ENCODE measurements around the gene PRKAG1.

PRKAG1 gene

DNA sequence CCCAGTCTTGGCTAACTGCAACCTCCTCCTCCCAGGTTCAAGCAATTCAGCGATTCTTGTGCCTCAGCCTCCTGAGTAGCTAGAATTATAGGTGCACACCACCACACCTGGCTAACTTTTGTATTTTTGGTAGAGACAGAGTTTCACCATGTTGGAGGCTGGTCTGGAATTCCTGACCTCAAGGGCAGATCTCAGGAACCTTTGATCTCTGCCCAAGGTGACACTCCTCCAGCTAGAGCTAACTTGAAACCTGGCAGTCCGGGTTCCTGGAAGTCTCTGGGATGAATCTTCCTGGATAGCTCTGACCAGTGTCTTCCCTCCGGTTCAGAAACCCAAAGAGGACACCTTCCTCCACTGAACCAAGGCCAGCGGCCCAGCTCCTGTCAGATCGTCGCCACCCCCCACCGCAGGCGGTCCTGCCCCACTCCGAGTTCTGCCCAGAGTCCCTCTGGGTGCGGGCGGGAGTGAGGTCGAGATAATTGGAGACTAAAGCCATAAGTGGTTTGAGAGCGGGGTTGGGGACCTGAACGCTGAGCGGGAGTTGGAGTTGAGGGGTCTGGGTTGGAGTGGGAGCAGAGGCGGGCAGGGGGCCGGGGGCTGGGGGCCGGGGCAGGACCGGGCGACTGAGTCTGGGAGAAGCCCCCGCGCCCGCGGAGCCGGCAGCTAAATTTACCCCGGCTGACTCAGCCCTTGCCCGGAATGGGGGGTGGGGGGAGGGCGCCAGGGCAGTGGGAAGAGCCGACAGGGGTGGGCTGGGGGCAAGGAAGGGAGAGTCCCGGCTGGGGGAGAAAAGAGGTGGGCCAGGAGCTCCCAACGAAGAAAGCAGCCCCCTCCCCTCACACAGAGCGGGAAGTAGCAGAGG lies 24.1 kb downstream of the PRKAG1 start:
- H4K20me1 ChIP-seq (ENCODE audit: insufficient read depth, low read length), result peaks cover 4% of the 10 kb centered on the region
- no peaks in the 10 kb centered on the region for H3K36me3 ChIP-seq (ENCODE audit: insufficient read depth, low read length)
- no peak overlapping the region for H3K4me2 ChIP-seq (ENCODE audit: insufficient read depth, low read length)
- ATAC-seq (ENCODE audit: insufficient read depth, low read depth), result no peak
- peaks cover 28% of the 10 kb centered on the region for H3K4me1 ChIP-seq (ENCODE audit: insufficient read depth, low read length)
- H3K79me2 ChIP-seq (ENCODE audit: insufficient read depth, low read length), result no peaks in the 10 kb centered on the region
- no peak overlapping the region for H3K27ac ChIP-seq (ENCODE audit: low read length)
- no peaks in the 10 kb centered on the region for H3K9me3 ChIP-seq (ENCODE audit: insufficient read depth, low read length, severe bottlenecking)
- no peak for DNase-seq
- TF ChIP-seq EZH2 (IDR thresholded peaks at IDR 0.05; ENCODE audit: borderline replicate concordance, low read depth, low read length, severe bottlenecking), result no peak
- TF ChIP-seq, protein P1, sequence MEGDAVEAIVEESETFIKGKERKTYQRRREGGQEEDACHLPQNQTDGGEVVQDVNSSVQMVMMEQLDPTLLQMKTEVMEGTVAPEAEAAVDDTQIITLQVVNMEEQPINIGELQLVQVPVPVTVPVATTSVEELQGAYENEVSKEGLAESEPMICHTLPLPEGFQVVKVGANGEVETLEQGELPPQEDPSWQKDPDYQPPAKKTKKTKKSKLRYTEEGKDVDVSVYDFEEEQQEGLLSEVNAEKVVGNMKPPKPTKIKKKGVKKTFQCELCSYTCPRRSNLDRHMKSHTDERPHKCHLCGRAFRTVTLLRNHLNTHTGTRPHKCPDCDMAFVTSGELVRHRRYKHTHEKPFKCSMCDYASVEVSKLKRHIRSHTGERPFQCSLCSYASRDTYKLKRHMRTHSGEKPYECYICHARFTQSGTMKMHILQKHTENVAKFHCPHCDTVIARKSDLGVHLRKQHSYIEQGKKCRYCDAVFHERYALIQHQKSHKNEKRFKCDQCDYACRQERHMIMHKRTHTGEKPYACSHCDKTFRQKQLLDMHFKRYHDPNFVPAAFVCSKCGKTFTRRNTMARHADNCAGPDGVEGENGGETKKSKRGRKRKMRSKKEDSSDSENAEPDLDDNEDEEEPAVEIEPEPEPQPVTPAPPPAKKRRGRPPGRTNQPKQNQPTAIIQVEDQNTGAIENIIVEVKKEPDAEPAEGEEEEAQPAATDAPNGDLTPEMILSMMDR (IDR thresholded peaks at IDR 0.05; ENCODE audit: borderline replicate concordance, extremely low read depth, low read length, poor library complexity, severe bottlenecking), result no peak
- no peak overlapping the region for H2AFZ ChIP-seq (ENCODE audit: low read depth, low read length)
- no peak overlapping the region for H3K9ac ChIP-seq (ENCODE audit: low read depth, low read length)
- H3K4me3 ChIP-seq (ENCODE audit: low read depth in 1 of 2, low read length in 2 of 2), result no peak overlapping the region
- H3K27me3 ChIP-seq (ENCODE audit: insufficient read depth, low read length, poor library complexity), result peaks cover 34% of the 10 kb centered on the region

DNA sequence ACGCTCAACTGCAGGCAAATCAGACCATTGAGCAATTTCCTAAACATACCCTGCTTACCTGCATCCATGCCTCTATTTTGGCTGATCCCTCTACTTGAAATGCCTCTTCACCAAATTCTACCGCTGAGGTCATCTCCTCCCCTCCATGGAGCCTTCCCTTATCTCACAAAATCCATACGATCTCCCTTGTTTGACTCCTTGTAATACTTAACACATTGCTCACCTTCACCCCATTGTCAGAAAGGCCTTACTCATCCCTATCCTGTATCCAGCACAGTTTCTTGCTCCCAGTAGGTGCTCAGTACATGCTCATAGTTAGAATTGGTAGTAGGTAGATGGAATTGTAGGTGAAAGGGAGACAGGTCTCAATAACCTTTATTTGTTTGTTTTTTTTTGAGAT lies 24.8 kb downstream of the PRKAG1 start:
- H3K4me2 ChIP-seq (ENCODE audit: insufficient read depth, low read length), result no peak overlapping the region
- no peak overlapping the region for H3K4me3 ChIP-seq (ENCODE audit: low read depth in 1 of 2, low read length in 2 of 2)
- H3K27me3 ChIP-seq (ENCODE audit: insufficient read depth, low read length, poor library complexity), result peaks cover 38% of the 10 kb centered on the region
- no peaks in the 10 kb centered on the region for H3K79me2 ChIP-seq (ENCODE audit: insufficient read depth, low read length)
- H3K9me3 ChIP-seq (ENCODE audit: insufficient read depth, low read length, severe bottlenecking), result no peaks in the 10 kb centered on the region
- no peak for TF ChIP-seq EZH2 (IDR thresholded peaks at IDR 0.05; ENCODE audit: borderline replicate concordance, low read depth, low read length, severe bottlenecking)
- TF ChIP-seq, protein P1 (IDR thresholded peaks at IDR 0.05; ENCODE audit: borderline replicate concordance, extremely low read depth, low read length, poor library complexity, severe bottlenecking), result no peak
- H3K4me1 ChIP-seq (ENCODE audit: insufficient read depth, low read length), result peaks cover 23% of the 10 kb centered on the region
- no peak overlapping the region for H3K27ac ChIP-seq (ENCODE audit: low read length)
- no peaks in the 10 kb centered on the region for H3K36me3 ChIP-seq (ENCODE audit: insufficient read depth, low read length)
- H3K9ac ChIP-seq (ENCODE audit: low read depth, low read length), result no peak overlapping the region
- ATAC-seq (ENCODE audit: insufficient read depth, low read depth) (no peak), DNase-seq (no peak)
- H4K20me1 ChIP-seq (ENCODE audit: insufficient read depth, low read length), result peaks cover 7% of the 10 kb centered on the region
- H2AFZ ChIP-seq (ENCODE audit: low read depth, low read length), result no peak overlapping the region

DNA sequence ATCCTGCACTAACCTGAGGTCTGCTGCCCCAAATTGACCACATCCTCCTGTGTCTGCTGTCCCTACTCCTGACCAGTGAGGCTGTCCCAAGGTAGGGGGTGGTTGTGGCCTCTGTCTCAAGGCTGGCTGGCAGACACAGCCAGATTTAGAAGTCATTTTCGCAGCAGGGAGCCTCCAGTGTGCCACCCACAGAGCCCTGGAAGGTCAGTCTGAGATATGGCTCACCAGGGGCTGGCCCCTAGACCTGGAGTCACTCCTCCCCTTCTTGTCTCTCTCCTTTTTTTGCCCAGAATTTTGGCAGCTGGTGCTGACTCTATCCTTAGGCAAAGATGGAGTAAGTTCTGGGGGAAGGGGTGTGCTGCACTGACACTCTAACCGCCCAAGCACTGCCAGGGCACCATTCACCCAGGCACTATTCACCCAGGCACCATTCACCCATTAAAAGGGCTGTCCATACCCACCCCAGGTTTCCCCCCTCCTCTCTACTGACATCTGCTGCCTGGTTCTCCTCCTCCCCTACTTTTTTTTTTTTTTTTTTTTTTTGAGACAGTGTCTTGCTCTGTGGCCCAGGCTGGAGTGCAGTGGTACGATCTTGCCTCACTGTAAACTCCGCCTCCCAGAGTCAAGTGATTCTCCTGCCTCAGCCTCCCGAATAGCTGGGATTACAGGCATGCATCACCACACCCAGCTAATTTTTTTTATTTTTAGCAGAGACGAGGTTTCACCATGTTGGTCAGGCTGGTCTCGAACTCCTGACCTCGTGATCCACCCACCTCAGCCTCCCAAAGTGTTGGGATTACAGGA lies 27.1 kb downstream of the PRKAG1 start:
- no peak overlapping the region for H3K4me2 ChIP-seq (ENCODE audit: insufficient read depth, low read length)
- H3K27ac ChIP-seq (ENCODE audit: low read length), result no peak overlapping the region
- H4K20me1 ChIP-seq (ENCODE audit: insufficient read depth, low read length), result peaks cover 7% of the 10 kb centered on the region
- H3K4me1 ChIP-seq (ENCODE audit: insufficient read depth, low read length), result peaks cover 7% of the 10 kb centered on the region; the same call in 1 of the 2 replicates
- TF ChIP-seq, protein P1 (IDR thresholded peaks at IDR 0.05; ENCODE audit: borderline replicate concordance, extremely low read depth, low read length, poor library complexity, severe bottlenecking), result no peak
- TF ChIP-seq EZH2 (IDR thresholded peaks at IDR 0.05; ENCODE audit: borderline replicate concordance, low read depth, low read length, severe bottlenecking), result no peak
- ATAC-seq (ENCODE audit: insufficient read depth, low read depth), result no peak
- H3K79me2 ChIP-seq (ENCODE audit: insufficient read depth, low read length), result no peaks in the 10 kb centered on the region
- no peak overlapping the region for H2AFZ ChIP-seq (ENCODE audit: low read depth, low read length)
- peaks cover 23% of the 10 kb centered on the region for H3K27me3 ChIP-seq (ENCODE audit: insufficient read depth, low read length, poor library complexity)
- DNase-seq, result no peak
- H3K9me3 ChIP-seq (ENCODE audit: insufficient read depth, low read length, severe bottlenecking), result no peaks in the 10 kb centered on the region
- H3K4me3 ChIP-seq (ENCODE audit: low read depth in 1 of 2, low read length in 2 of 2), result no peak overlapping the region
- no peak overlapping the region for H3K9ac ChIP-seq (ENCODE audit: low read depth, low read length)
- H3K36me3 ChIP-seq (ENCODE audit: insufficient read depth, low read length), result no peaks in the 10 kb centered on the region

Data from DND-41 (cell line).